Activated CD4-positive, alpha-beta T cell treated with anti-CD3 and anti-CD28 coated beads for 36 hours (primary cell): ENCODE measurements around the gene DCAKD. TPM values are rescaled to one million over a fixed set of nuclear protein-coding genes. Genes with fewer than 3 reads are reported as not detected.

Experiments
- ATAC-seq: fragments of 200-7000 bp; cut with Tn5 transposase; one replicate; pipeline ENCODE4 v1.10.0; 2021; ENCODE audit warnings: mild to moderate bottlenecking, moderate library complexity
- CTCF ChIA-PET: fragments of 350-600 bp; sonication (Branson Sonifier 250); formaldehyde crosslinking; loops from one replicate; lab custom pipeline; 2021; ENCODE audit warnings: antibody characterized with exemption; lab: Charles Lee
- POLR2A ChIA-PET: fragments of 350-600 bp; sonication (Branson Sonifier 250); formaldehyde crosslinking; loops from one replicate; lab custom pipeline; 2021; ENCODE audit warnings: antibody characterized with exemption, inconsistent platforms; lab: Charles Lee
- DNase-seq: peaks from one replicate; pipeline ENCODE4 v3.0.0-alpha.2; 2020
- H3K27ac Mint-ChIP-seq: one replicate; pipeline ENCODE4 v1.8.0; 2021; ENCODE audit warnings: mixed read lengths
- H3K27me3 Mint-ChIP-seq: one replicate; pipeline ENCODE4 v1.8.0; 2021; ENCODE audit warnings: mixed read lengths
- H3K36me3 Mint-ChIP-seq: one replicate; pipeline ENCODE4 v1.8.0; 2021; ENCODE audit warnings: low read depth, mixed read lengths
- H3K4me1 Mint-ChIP-seq: one replicate; pipeline ENCODE4 v1.8.0; 2021; ENCODE audit warnings: mixed read lengths
- H3K4me3 Mint-ChIP-seq: one replicate; pipeline ENCODE4 v1.8.0; 2021; ENCODE audit warnings: mild to moderate bottlenecking, moderate library complexity, mixed read lengths
- H3K9me3 Mint-ChIP-seq: one replicate; pipeline ENCODE4 v1.8.0; 2021; ENCODE audit warnings: low read depth, mixed read lengths
- intact Hi-C, 2 experiments: fragments of 100-400 bp; cut with DNase I in 1 of 2; cut with micrococcal nuclease in 1 of 2; formaldehyde crosslinking; loops; one replicate each; pipeline versions ENCODE4 v1.14.2 to v1.15.1; 2022 to 2024; cut with DNase I, micrococcal nuclease
- total RNA-seq, 2 experiments: library from RNA; stranded (reverse); gene quantifications; one replicate each; pipeline ENCODE4 v1.2.3, GENCODE V29; 2021

The DCAKD gene
- total RNA-seq = 10 to 100 TPM; 34.8 to 36.2 TPM

GRCh38 chr17:45051060-45051719, at the start of gene DCAKD:
TSS of gene DCAKD (minus strand) at chr17:45051632. CDS start at chr17:45034885, 16,747 bp downstream.
- ChIA-PET CTCF (interaction anchor here (0.7 to 2.9 kb wide), 8 partner anchors 11 to 186 kb away, joined by 3 to 31 read pairs (median 4); partner anchors contain the start of genes ACBD4, HEXIM2 and NMT1), POLR2A (interaction anchor here (0.6 to 2.5 kb wide), 5 partner anchors 10 to 151 kb away, joined by 3 to 17 read pairs (median 5); partner anchors contain the start of genes HEXIM1, HEXIM2 and NMT1)
- H3K4me1 Mint-ChIP-seq = peaks cover 50% of the 10 kb centered on the region
- H3K27ac Mint-ChIP-seq = peak within 1 kb of the TSS; percentile 95
- intact Hi-C loops = loop anchor here in 1 of 2 experiments (1.0 to 5.0 kb wide), 11 partner anchors 10 to 1274 kb away; partner anchors contain the start of genes C1QL1, DUSP3, EFTUD2 and HEXIM1
- DNase-seq (peak; percentile 96), ATAC-seq (peak; percentile 97)
- no peaks in the 10 kb centered on the region for H3K27me3 Mint-ChIP-seq
- peaks cover 28% of the 10 kb centered on the region for H3K36me3 Mint-ChIP-seq
- H3K9me3 Mint-ChIP-seq = no peaks in the 10 kb centered on the region
- H3K4me3 Mint-ChIP-seq = peak within 1 kb of the TSS; percentile 87

GRCh38 chr17:45098869-45099616, 47.6 kb upstream of the DCAKD start:
- no peak overlapping the region for H3K4me3 Mint-ChIP-seq
- H3K4me1 Mint-ChIP-seq = no peaks in the 10 kb centered on the region
- POLR2A ChIA-PET = no interaction called here
- intact Hi-C loops = loop anchor here in 1 of 2 experiments (1.0 to 5.0 kb wide), 3 partner anchors 36 to 179 kb away; partner anchors contain the start of gene DCAKD
- peak; percentile 98 for ATAC-seq
- no peak overlapping the region for H3K27ac Mint-ChIP-seq
- H3K9me3 Mint-ChIP-seq = no peaks in the 10 kb centered on the region
- H3K36me3 Mint-ChIP-seq = peaks cover 54% of the 10 kb centered on the region
- no peaks in the 10 kb centered on the region for H3K27me3 Mint-ChIP-seq
- peak; percentile 89 for DNase-seq
- CTCF ChIA-PET = interaction anchor here (0.6 to 2.8 kb wide), 27 partner anchors 8 to 319 kb away, joined by 3 to 13 read pairs (median 4); partner anchors contain the start of genes ACBD4, DCAKD, NMT1 and PLCD3

GRCh38 chr17:45098081-45098868, 46.8 kb upstream of the DCAKD start:
- H3K27ac Mint-ChIP-seq = no peak overlapping the region
- H3K27me3 Mint-ChIP-seq = no peaks in the 10 kb centered on the region
- no peaks in the 10 kb centered on the region for H3K4me1 Mint-ChIP-seq
- DNase-seq (no peak), ATAC-seq (no peak)
- no peak overlapping the region for H3K4me3 Mint-ChIP-seq
- intact Hi-C loops = loop anchor here in 1 of 2 experiments (2.0 to 5.0 kb wide), 2 partner anchors 35 to 46 kb away; partner anchors contain the start of gene DCAKD
- H3K9me3 Mint-ChIP-seq = no peaks in the 10 kb centered on the region
- POLR2A ChIA-PET = no interaction called here
- peaks cover 56% of the 10 kb centered on the region for H3K36me3 Mint-ChIP-seq
- CTCF ChIA-PET = interaction anchor here (0.6 to 2.8 kb wide), 16 partner anchors 8 to 840 kb away, joined by 3 to 13 read pairs (median 4); partner anchors contain the start of genes NMT1 and PLCD3

GRCh38 chr17:45096926-45097325, 45.5 kb upstream of the DCAKD start:
- intact Hi-C loops = loop anchor here in 1 of 2 experiments (2.0 to 5.0 kb wide), 2 partner anchors 36 to 45 kb away; partner anchors contain the start of genes DCAKD and PLCD3
- POLR2A ChIA-PET = interaction anchor here (0.9 kb wide), 1 partner anchor 19 kb away, joined by 3 read pairs; no protein-coding TSS in a partner anchor
- peaks cover 55% of the 10 kb centered on the region for H3K36me3 Mint-ChIP-seq

GRCh38 chr17:45096141-45096540, 44.7 kb upstream of the DCAKD start:
- peak; percentile 25 for DNase-seq
- CTCF ChIA-PET = interaction anchor here (0.9 to 1.6 kb wide), 3 partner anchors 25 to 53 kb away, joined by 3 read pairs; no protein-coding TSS in a partner anchor
- Mint-ChIP-seq H3K9me3 (no peaks in the 10 kb centered on the region), H3K27me3 (no peaks in the 10 kb centered on the region), H3K4me1 (no peaks in the 10 kb centered on the region), H3K4me3 (no peak overlapping the region), H3K36me3 (peaks cover 59% of the 10 kb centered on the region), H3K27ac (no peak overlapping the region)
- POLR2A ChIA-PET = no interaction called here
- intact Hi-C loops = loop anchor here in 1 of 2 experiments (2.0 to 5.0 kb wide), 2 partner anchors 37 to 44 kb away; partner anchors contain the start of genes DCAKD and PLCD3
- no peak for ATAC-seq

More at GRCh38 chr17:45096926-45097325, 45.5 kb upstream of the DCAKD start:
- Mint-ChIP-seq H3K4me3 (no peak overlapping the region), H3K4me1 (no peaks in the 10 kb centered on the region), H3K9me3 (no peaks in the 10 kb centered on the region), H3K27ac (no peak overlapping the region), H3K27me3 (no peaks in the 10 kb centered on the region)
- DNase-seq (no peak), ATAC-seq (no peak)
- CTCF ChIA-PET = interaction anchor here (0.6 to 1.3 kb wide), 3 partner anchors 30 to 256 kb away, joined by 3 read pairs; no protein-coding TSS in a partner anchor

- CTCF ChIA-PET = interaction anchor here (0.7 kb wide), 1 partner anchor 71 kb away, joined by 3 read pairs; no protein-coding TSS in a partner anchor
- intact Hi-C loops = no loop called here
- DNase-seq (no peak), ATAC-seq (no peak)
- Mint-ChIP-seq H3K27ac (no peak overlapping the region), H3K36me3 (peaks cover 59% of the 10 kb centered on the region), H3K27me3 (no peaks in the 10 kb centered on the region), H3K4me1 (no peaks in the 10 kb centered on the region), H3K4me3 (no peak overlapping the region), H3K9me3 (no peaks in the 10 kb centered on the region)
- POLR2A ChIA-PET = no interaction called here
Measured at GRCh38 chr17:45093444-45094110, 42.1 kb upstream of the DCAKD start.

- POLR2A ChIA-PET = no interaction called here
- H3K27ac Mint-ChIP-seq = no peak overlapping the region
- H3K27me3 Mint-ChIP-seq = no peaks in the 10 kb centered on the region
- no peak overlapping the region for H3K4me3 Mint-ChIP-seq
- ATAC-seq = no peak
- CTCF ChIA-PET = no interaction called here
- intact Hi-C loops = no loop called here
- H3K36me3 Mint-ChIP-seq = peaks cover 60% of the 10 kb centered on the region
- no peak for DNase-seq
- H3K9me3 Mint-ChIP-seq = no peaks in the 10 kb centered on the region
- no peaks in the 10 kb centered on the region for H3K4me1 Mint-ChIP-seq
Measured at GRCh38 chr17:45092911-45093430, 41.5 kb upstream of the DCAKD start.

- Mint-ChIP-seq H3K36me3 (peaks cover 60% of the 10 kb centered on the region), H3K4me3 (no peak overlapping the region), H3K4me1 (no peaks in the 10 kb centered on the region), H3K9me3 (no peaks in the 10 kb centered on the region), H3K27ac (no peak overlapping the region), H3K27me3 (no peaks in the 10 kb centered on the region)
- ChIA-PET CTCF (no interaction called here), POLR2A (no interaction called here)
- no peak for DNase-seq
- intact Hi-C loops = no loop called here
- no peak for ATAC-seq
Measured at GRCh38 chr17:45091778-45092425, 40.5 kb upstream of the DCAKD start.

- ChIA-PET POLR2A (no interaction called here), CTCF (interaction anchor here (1.3 to 1.7 kb wide), 2 partner anchors 9 to 44 kb away, joined by 5 to 10 read pairs; partner anchors contain the start of gene ACBD4)
- Mint-ChIP-seq H3K9me3 (no peaks in the 10 kb centered on the region), H3K27ac (no peak overlapping the region), H3K4me1 (no peaks in the 10 kb centered on the region), H3K27me3 (no peaks in the 10 kb centered on the region), H3K4me3 (no peak overlapping the region), H3K36me3 (peaks cover 50% of the 10 kb centered on the region)
- ATAC-seq = no peak
- intact Hi-C loops = no loop called here
- DNase-seq = no peak
Measured at GRCh38 chr17:45090711-45091110, 39.3 kb upstream of the DCAKD start.
